ENCODE data around the gene SETDB2. TPM values are rescaled to one million over a fixed set of nuclear protein-coding genes. Genes with fewer than 3 reads are reported as not detected.

The SETDB2 gene
- total and polyA plus RNA-seq, 2 of the 13 experiments (the other 11 are each of a cell fraction or from before 2014, with no cell fraction given) = 8.1 to 8.7 TPM

DNA sequence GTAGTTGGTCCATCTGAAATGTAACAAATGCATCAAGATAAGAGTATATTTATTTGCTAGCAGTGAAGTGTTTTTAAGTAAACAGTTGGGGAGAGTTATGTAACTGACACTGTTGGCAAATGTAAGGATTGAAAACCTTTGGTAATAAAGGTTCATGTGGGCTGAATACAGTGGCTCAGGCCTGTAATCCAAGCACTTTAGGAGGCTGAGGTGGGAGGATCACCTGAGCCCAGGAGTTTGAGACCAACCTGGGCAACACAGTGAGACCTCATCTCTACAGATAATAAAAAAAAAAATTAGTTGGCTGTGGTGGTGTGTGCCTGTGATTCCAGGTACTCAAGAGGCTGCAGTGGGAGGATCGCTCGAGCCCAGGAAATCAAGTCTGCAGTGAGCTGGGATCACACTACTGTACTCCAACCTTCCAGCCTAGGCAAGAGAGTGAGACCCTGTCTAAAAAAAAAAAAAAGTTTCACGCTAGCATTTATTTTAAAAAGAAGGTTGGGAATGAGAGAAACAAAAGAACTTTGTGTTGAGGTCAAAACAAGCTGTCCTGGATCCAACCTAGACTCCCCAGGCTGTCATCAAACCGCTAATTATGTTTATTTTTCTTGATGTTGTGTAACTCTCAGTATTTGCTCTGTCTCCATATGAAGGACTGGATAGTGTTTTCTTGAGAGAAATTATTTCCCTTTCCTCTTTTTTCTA lies 20.7 kb downstream of the SETDB2 start (continued):
- TF ChIP-seq FOXP1 (IDR thresholded peaks at IDR 0.05) = 0 out of 2 replicates have a peak, but pooled peaks have one; percentile 33
- peak; percentile 81 for TF ChIP-seq FOXP1 (CRISPR knock-in tag; IDR thresholded peaks at IDR 0.05)
- peak; percentile 74 for TF ChIP-seq ZNF121 (CRISPR knock-in tag; IDR thresholded peaks at IDR 0.05)
- 0 out of 2 replicates have a peak, but pooled peaks have one; percentile 24 for TF ChIP-seq KAT8 (CRISPR knock-in tag; IDR thresholded peaks at IDR 0.05)
- no peak for TF ChIP-seq ISX (CRISPR knock-in tag; conservative IDR thresholded peaks at IDR 0.05)
- TF ChIP-seq, protein P1, sequence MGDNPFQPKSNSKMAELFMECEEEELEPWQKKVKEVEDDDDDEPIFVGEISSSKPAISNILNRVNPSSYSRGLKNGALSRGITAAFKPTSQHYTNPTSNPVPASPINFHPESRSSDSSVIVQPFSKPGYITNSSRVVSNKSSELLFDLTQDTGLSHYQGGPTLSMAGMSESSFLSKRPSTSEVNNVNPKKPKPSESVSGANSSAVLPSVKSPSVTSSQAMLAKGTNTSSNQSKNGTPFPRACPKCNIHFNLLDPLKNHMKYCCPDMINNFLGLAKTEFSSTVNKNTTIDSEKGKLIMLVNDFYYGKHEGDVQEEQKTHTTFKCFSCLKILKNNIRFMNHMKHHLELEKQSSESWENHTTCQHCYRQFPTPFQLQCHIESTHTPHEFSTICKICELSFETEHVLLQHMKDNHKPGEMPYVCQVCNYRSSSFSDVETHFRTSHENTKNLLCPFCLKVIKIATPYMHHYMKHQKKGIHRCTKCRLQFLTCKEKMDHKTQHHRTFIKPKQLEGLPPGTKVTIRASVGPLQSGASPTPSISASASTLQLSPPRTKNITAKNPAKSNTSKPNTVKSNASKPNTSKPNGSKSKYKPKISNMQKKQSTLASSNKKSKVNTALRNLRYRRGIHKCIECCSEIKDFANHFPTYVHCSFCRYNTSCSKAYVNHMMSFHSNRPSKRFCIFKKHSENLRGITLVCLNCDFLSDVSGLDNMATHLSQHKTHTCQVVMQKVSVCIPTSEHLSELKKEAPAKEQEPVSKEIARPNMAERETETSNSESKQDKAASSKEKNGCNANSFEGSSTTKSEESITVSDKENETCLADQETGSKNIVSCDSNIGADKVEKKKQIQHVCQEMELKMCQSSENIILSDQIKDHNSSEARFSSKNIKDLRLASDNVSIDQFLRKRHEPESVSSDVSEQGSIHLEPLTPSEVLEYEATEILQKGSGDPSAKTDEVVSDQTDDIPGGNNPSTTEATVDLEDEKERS (CRISPR knock-in tag; IDR thresholded peaks at IDR 0.05) = no peak
- TF ChIP-seq ZFX (CRISPR knock-in tag; IDR thresholded peaks at IDR 0.05; ENCODE audit: low read depth) = 0 out of 2 replicates have a peak, but pooled peaks have one; percentile 14
- no peak for TF ChIP-seq HNRNPH1 (optimal IDR thresholded peaks at IDR 0.05; ENCODE audit: low read depth, low read length)
- TF ChIP-seq ERF (CRISPR knock-in tag; IDR thresholded peaks at IDR 0.05) = peak; percentile 61
- TF ChIP-seq PHF5A (CRISPR knock-in tag; IDR thresholded peaks at IDR 0.05; ENCODE audit: low read depth, unreplicated experiment) = no peak
- TF ChIP-seq BRD4 (CRISPR knock-in tag; IDR thresholded peaks at IDR 0.05) = no peak
- TF ChIP-seq ATF7 (IDR thresholded peaks at IDR 0.05) = no peak
- no peak for TF ChIP-seq ATF7 (CRISPR knock-in tag; IDR thresholded peaks at IDR 0.05)
- TF ChIP-seq ZNF770 (CRISPR knock-in tag; IDR thresholded peaks at IDR 0.05) = peak; percentile 88
- TF ChIP-seq FOXJ3 (CRISPR knock-in tag; IDR thresholded peaks at IDR 0.05; ENCODE audit: borderline replicate concordance) = peak; percentile 80; the same call in 1 of the 2 replicates
- peak; percentile 60 for TF ChIP-seq CREM (IDR thresholded peaks at IDR 0.05)
- no peak for TF ChIP-seq CREM (CRISPR knock-in tag; IDR thresholded peaks at IDR 0.05)
- TF ChIP-seq ISL2 (CRISPR knock-in tag; IDR thresholded peaks at IDR 0.05) = peak; percentile 88
- TF ChIP-seq CAMTA2 (CRISPR knock-in tag; IDR thresholded peaks at IDR 0.05; ENCODE audit: borderline replicate concordance) = no peak
- peak in 1 of 2 experiments; percentile 85; a peak in 2 of 4 replicates for TF ChIP-seq EP300 (IDR thresholded peaks at IDR 0.05; ENCODE audit: low read depth in 2 of 2, low read length in 2 of 2)
- TF ChIP-seq EP300 (CRISPR knock-in tag; IDR thresholded peaks at IDR 0.05; ENCODE audit: borderline replicate concordance) = no peak
- TF ChIP-seq, protein P2, sequence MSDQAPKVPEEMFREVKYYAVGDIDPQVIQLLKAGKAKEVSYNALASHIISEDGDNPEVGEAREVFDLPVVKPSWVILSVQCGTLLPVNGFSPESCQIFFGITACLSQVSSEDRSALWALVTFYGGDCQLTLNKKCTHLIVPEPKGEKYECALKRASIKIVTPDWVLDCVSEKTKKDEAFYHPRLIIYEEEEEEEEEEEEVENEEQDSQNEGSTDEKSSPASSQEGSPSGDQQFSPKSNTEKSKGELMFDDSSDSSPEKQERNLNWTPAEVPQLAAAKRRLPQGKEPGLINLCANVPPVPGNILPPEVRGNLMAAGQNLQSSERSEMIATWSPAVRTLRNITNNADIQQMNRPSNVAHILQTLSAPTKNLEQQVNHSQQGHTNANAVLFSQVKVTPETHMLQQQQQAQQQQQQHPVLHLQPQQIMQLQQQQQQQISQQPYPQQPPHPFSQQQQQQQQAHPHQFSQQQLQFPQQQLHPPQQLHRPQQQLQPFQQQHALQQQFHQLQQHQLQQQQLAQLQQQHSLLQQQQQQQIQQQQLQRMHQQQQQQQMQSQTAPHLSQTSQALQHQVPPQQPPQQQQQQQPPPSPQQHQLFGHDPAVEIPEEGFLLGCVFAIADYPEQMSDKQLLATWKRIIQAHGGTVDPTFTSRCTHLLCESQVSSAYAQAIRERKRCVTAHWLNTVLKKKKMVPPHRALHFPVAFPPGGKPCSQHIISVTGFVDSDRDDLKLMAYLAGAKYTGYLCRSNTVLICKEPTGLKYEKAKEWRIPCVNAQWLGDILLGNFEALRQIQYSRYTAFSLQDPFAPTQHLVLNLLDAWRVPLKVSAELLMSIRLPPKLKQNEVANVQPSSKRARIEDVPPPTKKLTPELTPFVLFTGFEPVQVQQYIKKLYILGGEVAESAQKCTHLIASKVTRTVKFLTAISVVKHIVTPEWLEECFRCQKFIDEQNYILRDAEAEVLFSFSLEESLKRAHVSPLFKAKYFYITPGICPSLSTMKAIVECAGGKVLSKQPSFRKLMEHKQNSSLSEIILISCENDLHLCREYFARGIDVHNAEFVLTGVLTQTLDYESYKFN (CRISPR knock-in tag; conservative IDR thresholded peaks at IDR 0.05) = peak; percentile 85
- TF ChIP-seq AHR (CRISPR knock-in tag; IDR thresholded peaks at IDR 0.05) = no peak
- peak; percentile 69; the same call in 1 of the 2 replicates for TF ChIP-seq NCOR1 (IDR thresholded peaks at IDR 0.05; ENCODE audit: borderline replicate concordance, low read length)
